ENCODE measurements around the gene BET1L. TPM values are rescaled to one million over a fixed set of nuclear protein-coding genes. Genes with fewer than 3 reads are reported as not detected.

The BET1L gene
- total RNA-seq, 2 donors from 2014 or later: 52.1 to 54.8 TPM

DNA sequence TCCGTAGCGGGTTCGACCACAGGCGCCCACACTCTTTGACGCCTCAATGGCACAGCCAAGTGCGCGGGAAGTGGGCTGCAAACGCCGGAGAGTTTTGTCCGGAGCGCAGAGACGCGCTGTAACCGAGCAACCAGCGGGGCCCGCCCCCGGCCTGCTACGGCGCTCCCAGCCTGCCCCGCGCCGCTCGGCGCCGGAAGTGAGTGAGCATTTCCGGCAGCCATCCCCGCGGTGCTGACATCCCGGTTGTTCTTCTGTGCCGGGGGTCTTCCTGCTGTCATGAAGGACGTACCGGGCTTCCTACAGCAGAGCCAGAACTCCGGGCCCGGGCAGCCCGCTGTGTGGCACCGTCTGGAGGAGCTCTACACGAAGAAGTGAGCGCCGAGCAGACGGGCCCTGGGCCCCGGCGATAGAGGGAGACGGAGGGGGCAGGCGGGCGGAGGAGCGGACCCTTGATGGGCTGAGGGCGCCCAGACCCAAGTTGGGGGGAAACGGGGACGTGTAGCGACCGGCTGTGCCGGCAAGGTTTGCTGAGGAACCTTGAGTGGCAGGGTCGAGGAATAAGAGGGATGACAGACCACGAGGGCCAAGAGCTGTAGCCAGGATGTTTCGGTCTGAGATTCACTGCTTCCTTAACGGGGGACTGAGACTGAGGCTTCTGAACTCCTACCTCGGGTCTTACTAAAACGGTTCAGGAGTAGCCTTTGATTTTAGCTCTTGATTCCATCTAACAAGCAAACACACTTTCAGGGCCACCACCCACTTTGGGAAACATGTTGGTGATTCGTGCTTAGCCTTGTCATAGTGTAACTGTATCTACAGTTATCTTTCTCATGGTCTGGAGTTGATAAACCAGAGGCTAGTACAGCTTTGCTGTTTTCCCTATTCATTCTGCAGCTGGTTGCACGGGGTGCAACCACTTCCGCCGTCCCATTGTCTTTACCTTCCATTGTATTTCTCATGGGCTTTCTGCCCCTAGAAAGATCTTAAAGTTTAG lies 29.9 kb upstream of the BET1L start, which contains the start of gene PSMD13:
PSMD13 (plus strand) TSS at position 203 of the 994 bp plus-strand sequence; CDS start at position 277, 74 bp downstream.
- peak within 1 kb of the TSS; percentile 98 for H3K27ac ChIP-seq
- intact Hi-C loops (cut with DNase I): loop anchor here (2.0 to 10.0 kb wide), 3 partner anchors 30 to 268 kb away; partner anchors contain the start of genes BET1L, RIC8A and RNH1
- H3K9me3 ChIP-seq: no peaks in the 10 kb centered on the region
- H3K36me3 ChIP-seq: no peaks in the 10 kb centered on the region
- peaks cover 12% of the 10 kb centered on the region for H3K4me1 ChIP-seq (replicated peaks)
- 1% methylated on average over 60 of the region's 62 CpGs for WGBS
- TF ChIP-seq, protein P1, sequence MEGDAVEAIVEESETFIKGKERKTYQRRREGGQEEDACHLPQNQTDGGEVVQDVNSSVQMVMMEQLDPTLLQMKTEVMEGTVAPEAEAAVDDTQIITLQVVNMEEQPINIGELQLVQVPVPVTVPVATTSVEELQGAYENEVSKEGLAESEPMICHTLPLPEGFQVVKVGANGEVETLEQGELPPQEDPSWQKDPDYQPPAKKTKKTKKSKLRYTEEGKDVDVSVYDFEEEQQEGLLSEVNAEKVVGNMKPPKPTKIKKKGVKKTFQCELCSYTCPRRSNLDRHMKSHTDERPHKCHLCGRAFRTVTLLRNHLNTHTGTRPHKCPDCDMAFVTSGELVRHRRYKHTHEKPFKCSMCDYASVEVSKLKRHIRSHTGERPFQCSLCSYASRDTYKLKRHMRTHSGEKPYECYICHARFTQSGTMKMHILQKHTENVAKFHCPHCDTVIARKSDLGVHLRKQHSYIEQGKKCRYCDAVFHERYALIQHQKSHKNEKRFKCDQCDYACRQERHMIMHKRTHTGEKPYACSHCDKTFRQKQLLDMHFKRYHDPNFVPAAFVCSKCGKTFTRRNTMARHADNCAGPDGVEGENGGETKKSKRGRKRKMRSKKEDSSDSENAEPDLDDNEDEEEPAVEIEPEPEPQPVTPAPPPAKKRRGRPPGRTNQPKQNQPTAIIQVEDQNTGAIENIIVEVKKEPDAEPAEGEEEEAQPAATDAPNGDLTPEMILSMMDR (IDR thresholded peaks at IDR 0.05): peak in 1 of 4 experiments; percentile 16
- TF ChIP-seq POLR2AphosphoS5 (IDR thresholded peaks at IDR 0.05) (peak; percentile 90), POLR2A (IDR thresholded peaks at IDR 0.05) (peak; percentile 37)
- peak within 1 kb of the TSS; percentile 90 to 95 for H3K4me3 ChIP-seq
- H3K27me3 ChIP-seq (replicated peaks; ENCODE audit: insufficient read depth): no peaks in the 10 kb centered on the region
- DNase-seq (ENCODE audit: low spot score): peak; percentile 81

DNA sequence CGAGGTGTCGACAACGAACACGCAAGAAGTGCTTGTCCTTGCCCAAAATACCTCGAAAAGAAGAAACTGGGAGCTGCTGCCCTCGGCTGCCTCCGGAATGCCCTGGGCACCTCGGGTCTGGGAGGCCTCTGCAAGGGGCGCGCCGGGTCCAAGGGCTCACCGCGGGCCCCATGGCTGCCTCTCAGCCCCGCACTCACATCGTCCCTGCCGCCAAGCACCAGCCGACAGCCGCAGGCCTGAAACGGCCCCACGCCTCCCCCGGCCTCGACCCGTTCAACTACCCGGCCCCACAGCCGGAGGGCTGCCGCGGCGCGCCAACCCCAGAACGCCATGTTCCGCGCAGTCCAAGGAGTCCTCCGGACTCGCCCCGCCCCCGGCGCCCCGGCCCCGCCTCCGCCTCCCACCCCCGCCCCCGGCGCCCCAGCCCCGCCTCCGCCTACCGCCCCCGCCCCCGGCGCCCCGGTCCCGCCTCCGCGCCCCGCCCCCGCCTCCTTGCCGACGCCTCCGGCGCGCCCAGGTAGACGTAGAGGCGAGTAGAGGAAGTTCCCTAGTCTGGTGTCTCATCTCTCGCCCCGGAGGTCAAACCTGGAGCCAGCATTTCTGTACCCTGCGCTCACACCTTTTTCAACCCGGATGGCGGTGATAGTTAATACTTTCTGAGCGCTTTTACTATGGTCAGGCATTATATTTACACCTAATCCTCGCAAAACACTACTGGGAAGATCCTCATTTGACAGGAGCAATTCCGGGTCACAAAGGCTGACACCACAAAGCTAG lies 29.0 kb upstream of the BET1L start, which contains the start of gene SIRT3:
SIRT3 (minus strand) TSS at position 346 of the 777 bp plus-strand sequence; CDS start at position 332, 14 bp downstream.
- WGBS: 1% methylated on average over 41 of the region's 70 CpGs
- Histone ChIP-seq H3K4me3 (peak within 1 kb of the TSS; percentile 90 to 95), H3K27me3 (replicated peaks; ENCODE audit: insufficient read depth) (no peaks in the 10 kb centered on the region), H3K36me3 (no peaks in the 10 kb centered on the region), H3K9me3 (no peaks in the 10 kb centered on the region), H3K27ac (peak within 1 kb of the TSS; percentile 98), H3K4me1 (replicated peaks) (peaks cover 10% of the 10 kb centered on the region)
- TF ChIP-seq POLR2A (IDR thresholded peaks at IDR 0.05): peak; percentile 68
- TF ChIP-seq POLR2AphosphoS5 (IDR thresholded peaks at IDR 0.05): no peak
- TF ChIP-seq, protein P1 (IDR thresholded peaks at IDR 0.05): peak in 1 of 4 experiments; percentile 48
- intact Hi-C loops (cut with DNase I): loop anchor here (2.0 to 10.0 kb wide), 3 partner anchors 29 to 269 kb away; partner anchors contain the start of genes BET1L, RIC8A and RNH1
- DNase-seq (ENCODE audit: low spot score): peak; percentile 86

DNA sequence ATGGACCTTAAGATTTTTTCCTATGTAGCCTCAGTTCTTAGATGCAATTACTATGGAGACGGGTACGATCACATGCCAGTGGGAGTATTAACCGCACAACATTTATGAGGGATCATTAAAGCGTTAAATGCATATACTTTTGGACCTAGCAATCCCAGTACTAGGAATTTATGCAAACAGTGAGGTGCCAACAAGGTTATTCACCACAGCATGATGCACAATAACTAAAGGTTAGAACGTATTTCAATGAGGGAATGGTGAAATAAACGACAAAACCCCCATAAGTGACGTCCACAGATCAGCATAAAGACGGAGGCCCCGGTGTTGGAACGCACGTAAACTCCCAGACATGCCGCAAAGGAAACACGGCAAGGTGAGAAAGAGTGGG lies 28.4 kb upstream of the BET1L start:
- Histone ChIP-seq H3K9me3 (no peaks in the 10 kb centered on the region), H3K27me3 (replicated peaks; ENCODE audit: insufficient read depth) (no peaks in the 10 kb centered on the region), H3K4me1 (replicated peaks) (peaks cover 8% of the 10 kb centered on the region), H3K36me3 (no peaks in the 10 kb centered on the region), H3K27ac (peak overlapping the region; percentile 98), H3K4me3 (peak overlapping the region; percentile 90 to 95)
- intact Hi-C loops (cut with DNase I): loop anchor here (5.0 to 10.0 kb wide), 2 partner anchors 122 to 269 kb away; partner anchors contain the start of gene RNH1
- TF ChIP-seq, protein P1 (IDR thresholded peaks at IDR 0.05): no peak
- TF ChIP-seq POLR2A (IDR thresholded peaks at IDR 0.05) (no peak), POLR2AphosphoS5 (IDR thresholded peaks at IDR 0.05) (no peak)
- no peak for DNase-seq (ENCODE audit: low spot score)
- 1% methylated on average over 13 of the region's 13 CpGs for WGBS

DNA sequence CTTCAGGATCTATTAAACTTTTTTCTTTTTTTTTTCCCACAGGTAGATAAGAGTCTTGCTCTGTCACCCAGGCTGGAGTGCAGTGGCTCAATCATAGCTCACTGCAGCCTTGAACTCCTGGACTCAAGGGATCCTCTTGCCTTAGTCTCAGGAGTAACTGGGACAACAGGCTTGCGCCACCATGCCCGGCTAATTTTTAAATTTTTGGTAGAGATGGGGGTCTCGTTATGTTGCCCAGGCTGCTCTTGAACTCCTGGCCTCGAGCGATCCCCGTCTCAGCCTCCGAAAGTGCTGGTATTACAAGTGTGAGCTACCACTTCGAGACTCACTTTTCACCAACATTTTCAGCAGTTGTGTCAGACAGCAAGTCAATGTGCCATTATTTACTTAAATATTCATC lies 28.0 kb upstream of the BET1L start:
- intact Hi-C loops (cut with DNase I): loop anchor here (5.0 to 10.0 kb wide), 2 partner anchors 122 to 270 kb away; partner anchors contain the start of gene RNH1
- no peaks in the 10 kb centered on the region for H3K9me3 ChIP-seq
- DNase-seq (ENCODE audit: low spot score): no peak
- H3K36me3 ChIP-seq: no peaks in the 10 kb centered on the region
- H3K4me1 ChIP-seq (replicated peaks): peaks cover 8% of the 10 kb centered on the region
- TF ChIP-seq, protein P1 (IDR thresholded peaks at IDR 0.05): no peak
- TF ChIP-seq POLR2AphosphoS5 (IDR thresholded peaks at IDR 0.05) (no peak), POLR2A (IDR thresholded peaks at IDR 0.05) (no peak)
- peak overlapping the region; percentile 90 to 95 for H3K4me3 ChIP-seq
- WGBS: 70% methylated on average over 8 of the region's 8 CpGs
- H3K27me3 ChIP-seq (replicated peaks; ENCODE audit: insufficient read depth): no peaks in the 10 kb centered on the region
- peak overlapping the region; percentile 98 for H3K27ac ChIP-seq

Measured in prostate gland (tissue), 2 donors.